Hematopoietic multipotent progenitor cell treated with erythropoietin and hydrocortisone succinate and interleukin-3 and kit ligand, for 8 days (in vitro differentiated cells): ENCODE data around the gene FSTL4.

Experiments used
- DNase-seq: peaks from one replicate; pipeline ENCODE4 v3.0.0-alpha.2; 2015

The FSTL4 gene

DNA sequence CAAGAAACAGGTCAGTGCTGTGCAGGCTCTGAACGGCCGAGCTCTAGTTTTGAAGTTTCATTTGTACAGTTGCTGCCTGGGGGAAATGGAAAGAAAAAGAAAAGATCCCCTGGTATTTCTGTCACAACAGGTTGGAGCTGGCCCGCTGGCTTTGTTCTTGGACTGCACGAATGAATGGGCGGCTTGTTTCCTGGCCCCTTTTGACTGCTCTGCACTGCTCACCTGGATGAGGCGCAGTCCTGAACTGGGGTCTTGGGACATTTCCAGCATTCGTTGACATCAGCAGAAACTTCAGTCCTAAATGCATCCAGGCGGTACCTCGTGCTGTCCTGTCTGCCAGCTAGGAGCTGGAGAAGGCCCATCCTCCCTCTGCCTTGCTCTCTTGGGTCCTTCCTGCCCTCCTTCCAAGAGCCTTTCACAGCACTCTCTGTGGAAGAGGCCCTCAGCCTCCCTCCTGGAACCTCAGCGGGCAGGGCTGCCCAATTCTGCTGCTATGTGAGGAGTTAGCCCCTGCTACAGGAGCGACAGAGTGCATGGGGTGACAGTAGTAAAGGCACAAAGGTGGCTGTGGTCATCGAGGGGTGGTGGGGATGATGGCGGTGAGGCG is 189.2 kb downstream of the FSTL4 start:
- no peak for DNase-seq

DNA sequence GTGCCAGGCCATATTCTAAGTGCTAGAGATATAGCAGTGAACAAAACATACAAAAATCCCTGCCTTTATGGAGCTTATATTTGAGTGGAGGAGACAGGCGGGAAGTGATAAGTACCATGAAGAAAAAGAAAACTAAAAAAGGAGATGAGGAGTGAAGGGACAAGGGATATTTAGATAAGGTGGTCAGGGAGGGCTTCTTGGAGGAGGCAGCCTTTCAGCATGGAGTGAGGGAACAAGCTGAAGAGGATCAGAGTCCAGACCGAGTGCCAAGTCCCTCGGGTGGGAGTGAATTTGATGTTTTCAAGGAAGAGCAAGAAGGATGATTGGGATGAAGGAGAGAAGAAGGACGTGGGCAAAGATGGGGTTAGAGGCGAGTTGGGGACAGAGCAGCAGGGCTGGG is 190.5 kb downstream of the FSTL4 start:
- DNase-seq = no peak

DNA sequence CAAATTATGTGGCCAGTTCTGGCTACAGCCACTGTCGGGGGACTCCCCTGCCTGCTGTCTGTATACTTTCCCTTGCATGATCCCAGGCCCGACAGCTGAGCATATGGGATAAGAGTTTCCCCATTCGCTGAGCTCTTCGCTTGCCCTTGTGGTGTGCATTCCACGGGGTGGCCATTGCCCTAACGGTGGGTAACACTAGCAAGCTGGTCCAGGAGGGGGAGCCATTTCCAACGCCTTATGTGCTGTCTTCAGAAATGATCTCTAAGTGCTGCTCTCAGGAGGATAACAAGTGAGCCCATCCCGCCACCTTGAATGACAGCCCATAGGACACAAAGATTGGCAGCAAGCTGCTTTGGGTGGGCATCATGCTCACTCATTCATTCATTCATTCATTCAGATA is 190.9 kb downstream of the FSTL4 start:
- DNase-seq = peak; percentile 49

DNA sequence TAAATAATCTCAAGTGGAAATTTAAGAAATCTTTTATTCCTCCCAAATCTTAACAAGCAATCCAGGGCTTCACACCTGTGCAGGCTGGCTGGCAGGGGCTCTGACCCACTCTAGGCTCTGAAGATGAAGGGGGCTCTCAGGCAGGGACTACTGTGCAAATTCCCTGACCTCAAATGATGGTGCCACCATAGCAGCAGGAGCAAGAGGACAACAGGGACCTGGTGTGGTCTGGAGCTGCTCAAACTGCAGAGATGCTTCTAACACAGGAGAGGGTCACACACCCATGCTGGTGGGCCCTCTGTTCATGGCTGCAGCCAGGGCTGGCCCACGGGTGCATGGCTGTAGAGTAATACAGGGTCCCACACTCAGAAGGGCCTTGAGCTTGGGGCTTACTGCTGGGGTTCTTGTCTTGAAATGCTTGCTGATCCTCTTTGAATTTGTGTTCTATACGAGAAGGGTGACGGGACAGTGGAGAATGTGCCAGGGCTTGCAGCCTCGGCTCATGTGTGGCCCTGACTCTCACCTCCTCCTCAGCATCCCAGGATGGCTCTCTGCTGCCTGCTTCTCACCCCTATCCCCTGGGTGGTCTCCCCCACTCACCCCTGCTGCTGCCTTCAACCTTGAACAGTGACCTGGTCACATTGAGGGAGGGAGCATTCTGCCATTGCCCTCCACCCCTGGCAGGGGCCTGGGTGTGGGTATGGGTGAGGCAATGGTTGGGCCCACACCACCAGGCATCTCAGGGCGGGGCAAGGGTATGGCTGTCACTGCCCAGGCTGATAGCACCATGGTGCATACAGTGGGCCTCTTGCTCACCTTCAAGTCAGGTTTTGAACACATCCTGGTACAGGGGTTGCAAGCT is 191.7 kb downstream of the FSTL4 start:
- DNase-seq = peak; percentile 6

DNA sequence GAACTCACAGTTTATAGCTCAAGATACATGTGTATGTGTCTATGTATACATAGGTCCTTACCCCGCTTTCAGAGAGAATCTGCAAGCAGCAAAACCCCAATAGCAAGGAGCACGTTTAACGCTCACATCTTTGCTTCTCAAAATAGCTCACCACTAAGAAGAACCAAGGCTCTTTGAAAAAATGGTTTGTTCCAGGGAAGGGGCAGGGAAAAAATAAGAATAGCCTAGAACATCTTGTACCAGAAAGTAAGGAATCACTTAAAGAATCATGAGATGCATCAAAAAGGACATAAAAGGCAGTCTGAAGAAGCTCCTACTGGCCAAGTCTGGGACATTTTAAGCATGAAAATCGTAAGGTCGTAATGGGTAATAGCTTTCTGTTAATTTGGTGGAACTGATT is 196.4 kb downstream of the FSTL4 start:
- no peak for DNase-seq

DNA sequence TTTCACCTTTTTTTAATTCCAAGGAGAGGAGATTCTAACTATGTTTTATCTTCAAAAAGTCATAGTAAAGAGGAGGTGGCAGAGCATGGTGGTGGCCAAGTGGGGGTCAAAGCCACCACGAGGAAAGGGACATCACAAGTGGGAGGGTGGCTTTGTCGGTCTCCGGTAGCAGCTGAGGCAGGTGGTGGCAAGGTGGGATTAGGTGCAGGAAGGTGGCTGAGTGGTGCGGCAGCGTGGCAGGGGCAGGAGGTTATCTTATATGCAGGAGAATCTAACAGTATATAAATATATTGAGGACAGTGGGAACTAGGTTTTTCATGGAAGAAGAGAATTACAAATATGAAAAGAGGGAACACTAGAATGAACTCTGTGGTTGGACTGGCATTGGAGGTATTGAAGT is 196.8 kb downstream of the FSTL4 start:
- no peak for DNase-seq

DNA sequence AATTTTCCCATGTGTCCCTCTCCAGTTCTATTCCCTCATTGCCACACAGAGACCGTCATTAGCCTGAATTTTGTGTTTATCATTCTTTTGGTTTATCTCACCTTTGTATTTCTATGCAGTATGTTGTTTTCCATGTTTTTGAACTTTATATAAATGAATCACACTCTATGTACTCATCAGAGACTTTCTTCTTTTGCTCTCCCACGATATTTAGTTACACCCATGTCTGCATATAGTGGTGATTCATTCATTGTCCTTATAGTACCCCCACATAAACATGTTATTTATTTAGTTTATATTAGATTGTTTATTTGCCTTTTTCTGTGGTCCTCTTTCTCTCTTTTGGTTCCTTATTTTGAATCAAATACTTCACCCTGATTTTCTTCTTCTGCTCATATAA is 199.7 kb downstream of the FSTL4 start:
- no peak for DNase-seq

DNA sequence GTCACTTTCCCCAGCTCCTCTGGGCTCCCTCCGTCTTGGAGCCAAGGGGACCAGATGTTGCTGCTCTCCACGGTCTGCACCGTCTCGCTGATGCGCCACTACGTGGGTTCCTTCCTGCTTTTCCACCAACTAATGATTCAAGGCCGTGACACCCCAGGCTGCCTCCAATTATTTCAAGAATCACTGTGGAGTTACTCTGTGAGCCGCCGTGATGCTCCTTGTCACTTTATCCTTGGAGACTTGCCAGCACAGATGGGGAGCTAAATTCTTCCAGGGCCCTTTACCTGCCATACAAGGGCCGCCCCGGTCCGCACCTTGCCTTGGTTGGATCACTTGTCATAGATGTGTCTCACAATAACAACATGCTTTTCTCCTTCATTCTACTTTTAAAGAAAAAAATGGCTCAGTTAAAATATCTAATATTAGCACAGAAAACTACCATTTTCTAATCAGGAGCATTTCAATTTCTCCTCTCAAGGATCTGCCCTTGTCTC is 202.0 kb downstream of the FSTL4 start:
- no peak for DNase-seq

DNA sequence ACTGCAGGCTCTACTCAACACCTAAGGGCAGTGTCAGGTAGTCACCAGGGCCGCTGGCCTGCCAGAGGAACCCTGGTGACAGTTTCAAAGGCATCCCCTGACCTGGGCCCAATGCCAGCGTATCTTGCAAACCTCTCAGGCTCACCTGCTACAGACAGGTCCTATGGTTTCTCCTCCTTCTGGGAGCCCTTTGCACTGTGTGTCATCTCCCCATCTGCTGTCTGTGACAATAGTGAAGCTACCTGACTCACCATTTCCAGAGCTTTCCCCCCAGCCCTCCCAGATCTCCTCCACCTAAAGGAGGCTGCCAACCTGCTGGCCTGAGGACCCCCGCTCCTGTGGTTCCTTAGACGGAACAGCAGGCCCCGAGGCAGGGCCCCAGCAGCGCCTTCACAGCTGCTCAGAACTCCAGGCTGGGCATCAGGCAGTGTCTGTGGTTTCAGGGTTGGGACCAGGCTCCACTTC is 203.1 kb downstream of the FSTL4 start:
- no peak for DNase-seq

DNA sequence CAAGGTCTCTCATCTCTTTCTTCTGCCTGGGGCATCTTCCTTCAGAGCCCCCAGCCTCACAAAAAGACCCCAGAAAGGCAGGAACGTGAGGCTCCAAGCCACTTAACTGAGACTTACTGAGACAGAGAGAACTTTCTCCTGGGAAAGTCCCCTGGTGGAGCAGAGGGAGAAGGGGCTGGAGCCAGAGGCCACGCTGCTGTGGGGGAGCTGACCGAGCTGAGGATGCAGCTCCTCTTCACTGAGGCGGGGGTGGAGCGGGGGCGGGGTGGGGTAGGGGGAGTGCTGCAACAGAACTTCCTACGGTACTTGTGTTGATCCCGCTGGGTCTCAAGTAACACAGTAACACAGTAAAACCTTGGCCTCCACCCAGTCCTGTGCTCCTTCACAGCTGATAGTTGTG is 204.0 kb downstream of the FSTL4 start:
- DNase-seq = no peak

DNA sequence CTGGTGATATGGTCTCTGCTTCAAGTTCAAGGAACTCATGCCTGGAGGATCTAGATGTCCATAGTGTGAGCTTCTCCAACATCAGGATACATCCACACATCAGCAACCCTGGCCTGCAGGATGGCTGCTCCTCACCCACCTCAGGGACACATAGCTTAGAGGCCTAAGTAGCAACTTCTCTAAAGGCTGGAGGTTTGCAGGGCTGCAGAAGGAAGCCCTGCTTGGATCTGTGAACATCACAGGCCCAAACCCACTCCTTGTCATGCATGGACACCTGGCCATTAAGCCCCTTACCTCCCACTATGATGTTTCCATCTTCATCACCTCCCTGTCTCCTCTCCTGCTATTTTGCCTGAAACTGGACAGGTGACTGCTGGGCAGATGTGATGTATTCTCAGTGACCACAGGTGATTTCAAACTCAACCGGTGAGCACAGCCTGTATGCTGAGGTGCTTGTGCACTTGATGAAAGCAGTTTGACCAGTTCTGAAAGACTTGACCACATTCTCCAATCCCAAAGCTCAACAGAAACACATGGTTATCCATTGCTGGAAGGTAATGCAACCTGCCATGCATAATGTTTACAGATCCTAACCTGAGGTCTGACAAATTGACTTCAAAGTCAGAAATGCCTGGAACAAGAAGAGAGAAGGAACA is 205.2 kb downstream of the FSTL4 start:
- DNase-seq = no peak

DNA sequence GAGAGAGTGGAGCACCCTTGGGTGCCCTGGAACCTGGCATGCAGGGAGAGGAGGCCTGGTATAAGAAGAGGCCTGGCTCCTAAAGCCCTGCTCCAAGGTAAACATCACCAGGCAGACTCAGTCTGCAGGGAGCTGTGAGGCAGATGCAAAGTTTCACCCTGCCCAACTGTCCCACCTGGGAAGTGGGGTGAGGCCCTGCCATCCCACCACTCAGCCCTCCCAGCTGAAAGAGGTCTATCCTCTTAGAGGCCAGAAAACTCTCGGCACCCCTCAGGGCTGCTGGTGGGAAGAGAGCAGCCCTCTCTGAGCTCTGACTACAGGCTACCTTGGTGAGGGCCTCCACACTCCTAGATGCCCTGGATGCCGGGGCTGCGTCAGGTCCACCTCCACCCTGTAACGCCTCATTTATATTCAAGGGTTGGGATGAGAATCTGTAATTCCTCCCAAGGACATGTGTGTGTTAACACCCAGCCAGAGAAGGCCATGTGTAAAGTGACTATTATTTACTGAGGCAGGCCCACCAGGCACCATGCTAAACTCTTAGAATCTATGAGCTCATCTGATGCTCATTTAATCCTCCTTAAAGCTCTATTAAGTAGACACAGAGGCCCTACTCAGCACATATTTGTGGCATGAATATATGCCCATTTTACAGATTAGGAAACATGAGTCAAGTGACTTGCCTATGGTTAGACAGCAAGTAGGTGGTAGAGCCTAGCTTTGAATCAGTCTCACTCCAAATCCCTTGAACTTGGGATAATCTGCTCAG is 205.9 kb downstream of the FSTL4 start:
- no peak for DNase-seq

DNA sequence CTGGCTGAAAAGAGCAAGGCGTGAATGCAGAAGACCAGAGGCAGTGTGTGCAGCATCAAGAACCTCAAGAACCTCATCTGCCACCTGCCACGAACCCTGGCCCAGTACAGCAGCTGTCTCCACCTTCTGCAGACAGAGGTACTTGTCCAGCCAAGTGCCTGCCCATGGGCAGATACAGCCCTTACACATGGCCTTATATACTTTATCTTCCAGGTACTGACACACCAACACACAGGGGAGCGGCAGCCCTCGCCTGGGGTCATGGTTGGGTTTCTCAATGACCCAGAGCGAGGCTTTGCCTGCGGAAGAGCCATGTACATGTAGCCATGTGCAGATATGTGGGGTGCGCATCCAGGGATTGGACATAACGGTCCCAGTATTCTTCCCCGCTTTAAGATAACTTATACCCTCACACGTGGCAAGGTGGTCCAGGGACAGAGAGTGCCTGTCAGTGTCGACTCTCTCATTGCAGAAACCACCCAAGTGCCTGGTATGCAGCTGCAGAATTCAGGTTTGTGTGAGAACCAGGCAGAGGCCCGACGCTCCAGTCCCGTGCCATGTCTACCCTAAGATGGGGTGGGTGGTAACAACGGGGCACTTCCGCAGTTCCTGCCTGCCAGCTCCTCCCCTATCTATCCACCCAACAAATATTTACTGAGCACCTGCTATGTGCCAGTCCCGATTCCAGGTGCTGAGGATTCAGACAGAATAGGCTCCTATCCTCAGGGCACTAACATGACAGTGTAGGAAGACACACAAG is 206.9 kb downstream of the FSTL4 start:
- no peak for DNase-seq

DNA sequence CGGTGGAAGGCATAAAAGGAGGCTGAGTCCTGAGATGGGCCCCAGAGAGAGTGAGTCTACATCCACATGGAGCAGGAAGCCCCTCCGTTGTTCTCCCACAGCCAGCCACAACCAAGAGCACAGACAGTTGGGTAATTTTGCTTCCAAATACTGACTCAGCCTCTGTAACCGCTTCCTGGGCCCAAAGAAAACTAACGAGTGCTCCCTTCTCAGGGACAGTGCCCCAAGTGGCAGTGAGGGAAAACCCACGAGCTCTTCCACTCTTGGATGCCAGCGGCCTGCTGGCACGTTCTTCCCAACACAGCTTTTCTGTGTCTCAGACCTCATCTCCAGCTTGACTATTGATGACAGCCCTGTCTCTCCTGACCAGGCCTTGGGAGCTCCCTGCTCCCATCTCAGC is 207.6 kb downstream of the FSTL4 start:
- no peak for DNase-seq

DNA sequence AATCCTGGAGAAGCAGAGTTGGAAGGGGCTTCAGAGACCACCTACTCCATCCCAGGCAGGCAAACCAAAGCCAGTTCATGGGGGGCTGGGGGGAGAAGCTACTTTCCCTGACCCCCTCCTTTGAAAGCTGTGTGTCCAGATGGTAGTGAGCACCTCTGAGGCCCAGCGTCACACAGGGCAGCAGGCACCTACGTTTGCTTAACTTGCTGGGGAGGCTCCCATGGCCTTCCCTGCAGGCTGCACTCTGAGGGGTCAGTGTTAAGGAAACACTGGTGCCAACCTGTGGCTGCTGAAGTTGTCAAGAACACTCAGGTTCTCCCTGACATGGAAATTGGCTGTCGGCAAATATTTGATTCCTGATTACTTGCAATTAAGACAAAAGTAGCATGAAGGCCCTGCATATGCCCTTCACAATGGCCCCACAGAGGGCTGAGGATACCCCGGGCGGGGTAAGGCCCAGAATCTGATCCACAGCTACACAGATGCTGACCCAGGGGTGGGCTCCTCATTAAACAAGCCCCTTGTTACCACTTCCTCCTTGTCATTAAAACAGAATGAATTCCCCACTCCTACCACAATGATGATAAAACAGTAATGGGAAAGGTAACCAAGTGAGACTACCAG is 208.5 kb downstream of the FSTL4 start:
- no peak for DNase-seq

DNA sequence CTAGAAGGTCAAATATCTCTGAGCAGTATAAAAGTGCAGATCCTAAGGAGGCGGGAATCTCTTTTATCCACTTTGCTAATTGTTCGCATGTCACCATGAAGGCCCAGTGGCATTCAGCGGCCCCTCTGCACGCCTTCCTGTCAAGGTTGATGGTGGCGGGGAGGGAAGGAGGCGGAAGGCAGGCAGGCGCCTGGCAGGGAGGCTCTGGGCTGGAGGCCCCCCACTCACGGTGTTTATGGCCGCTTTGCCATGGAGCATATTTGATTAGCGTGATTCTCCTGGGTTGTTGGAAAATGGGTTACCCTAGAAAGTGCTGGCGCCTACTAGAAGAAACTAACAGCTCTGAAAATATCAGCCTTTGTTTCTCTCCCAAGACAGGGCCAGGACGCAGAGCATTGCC is 209.6 kb downstream of the FSTL4 start:
- no peak for DNase-seq

DNA sequence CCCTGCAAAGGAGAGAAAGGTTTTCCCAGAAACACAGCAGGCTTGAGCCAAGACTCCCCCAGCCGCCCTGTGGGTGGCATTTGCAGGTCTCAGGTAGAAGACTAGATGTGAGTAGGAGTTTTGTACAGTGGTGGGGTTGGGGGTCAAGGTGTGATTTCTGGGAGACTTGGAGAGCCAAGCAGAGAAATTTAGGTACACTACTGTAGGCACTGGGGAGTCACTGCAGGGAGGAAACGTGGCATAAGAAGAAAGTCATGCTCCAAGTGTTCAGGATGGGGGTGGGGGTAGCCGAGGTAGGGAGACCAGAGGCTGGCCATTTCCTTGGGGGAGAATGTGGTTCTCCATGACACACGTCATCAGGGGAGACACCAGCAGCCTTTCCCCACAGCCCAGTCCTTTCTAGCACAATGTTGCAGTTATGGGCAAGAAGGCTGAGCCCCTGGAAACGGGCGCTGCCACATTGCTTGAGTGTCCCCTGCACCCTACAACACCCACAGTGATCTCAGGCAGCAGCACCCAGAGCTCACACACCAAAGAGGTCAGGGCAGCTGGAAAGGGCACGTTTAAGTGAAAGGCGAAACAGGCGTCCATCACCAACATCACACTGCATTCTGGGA is 210.5 kb downstream of the FSTL4 start:
- no peak for DNase-seq

DNA sequence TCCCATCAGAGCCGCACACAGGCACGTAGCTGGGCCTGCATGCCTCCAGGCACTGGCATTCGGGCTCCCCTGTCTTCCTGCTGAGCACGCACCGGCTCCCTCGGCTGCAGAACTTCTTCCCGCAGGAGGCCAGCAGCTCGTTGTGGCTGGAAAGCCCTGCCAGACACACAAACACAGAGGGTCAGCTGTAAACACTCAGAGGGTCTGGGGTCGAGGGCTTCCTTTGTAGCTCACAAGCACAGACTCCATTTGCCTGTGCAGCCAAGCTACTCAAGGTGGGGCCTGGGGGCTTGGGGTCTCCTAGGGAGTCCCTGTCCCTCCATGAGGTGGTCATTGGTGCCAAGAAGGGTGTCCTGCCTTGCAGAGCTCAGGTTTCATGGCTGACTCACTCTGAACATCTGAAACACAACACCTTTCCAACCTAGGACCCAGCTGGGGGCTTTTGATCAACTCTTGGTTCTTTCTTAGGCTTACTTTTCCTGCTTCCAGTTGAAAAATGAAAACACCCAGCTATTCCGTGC is 211.4 kb downstream of the FSTL4 start:
- DNase-seq = no peak

DNA sequence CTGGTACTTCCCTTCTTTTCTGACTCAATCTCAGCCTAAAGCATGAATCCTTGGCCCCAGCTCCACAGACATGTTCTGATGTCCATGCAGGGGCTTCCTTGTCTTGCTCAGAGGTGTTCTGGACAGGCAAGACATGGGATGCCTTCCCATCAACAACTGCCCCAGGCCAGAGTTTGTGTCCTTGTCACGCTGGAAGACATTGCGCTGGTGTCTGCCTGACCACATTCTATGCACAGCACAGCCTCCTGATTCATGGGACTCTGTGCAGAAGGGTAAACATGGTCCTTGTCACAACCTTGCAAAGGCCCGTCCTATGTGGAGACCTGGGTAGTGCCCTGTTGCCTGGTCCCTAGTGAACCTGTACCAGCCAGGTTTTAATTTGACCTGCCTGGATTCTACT is 212.2 kb downstream of the FSTL4 start:
- DNase-seq = no peak

DNA sequence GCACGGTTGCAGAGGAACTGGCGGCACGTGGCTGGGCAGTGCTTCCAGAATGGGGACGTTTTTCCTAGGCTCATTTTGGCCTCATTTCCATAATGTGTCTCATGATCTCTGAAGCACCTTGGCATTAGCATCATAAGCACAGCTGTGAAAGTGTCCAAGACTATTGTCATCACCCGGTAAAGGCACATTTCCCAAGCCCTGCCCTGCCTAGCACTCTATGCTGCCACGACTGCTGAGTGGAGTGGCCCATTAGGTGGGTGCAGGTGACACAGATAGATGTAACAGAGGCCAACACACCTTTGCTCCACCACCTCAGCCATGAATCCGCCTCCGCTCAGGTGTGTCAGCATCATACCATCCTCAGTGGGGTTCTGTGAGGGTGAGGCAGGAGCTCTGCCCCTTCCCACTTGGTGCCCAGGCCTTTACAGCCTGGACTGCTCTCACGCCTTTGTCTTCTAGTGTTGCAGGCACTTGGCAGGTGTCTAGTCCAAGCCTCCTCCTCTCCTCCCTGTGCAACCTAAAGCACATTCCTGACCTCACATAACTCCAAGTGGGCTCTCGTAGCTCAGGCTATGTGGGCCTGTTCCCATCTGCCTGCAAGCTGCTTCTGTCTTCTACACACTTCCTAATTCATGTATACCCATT is 213.0 kb downstream of the FSTL4 start:
- no peak for DNase-seq
